K562 (cell line): ENCODE results near the gene RPS2.

ENCODE experiments used
- EZH2 ChIP-seq: IDR thresholded peaks from 2 replicates; pipeline ENCODE4 v1.6.1; 2012; ENCODE audit warnings: low read depth, mild to moderate bottlenecking, inconsistent platforms, low read length, borderline replicate concordance
- NFIC ChIP-seq: fragments of 450-650 bp; IDR thresholded peaks from 2 replicates; pipeline ENCODE4 v1.6.1; 2017; ENCODE audit warnings: mild to moderate bottlenecking, inconsistent platforms
- TF ChIP-seq, protein P1 (sequence below), 2 experiments: IDR thresholded peaks; 2 replicates each; pipeline ENCODE4 v1.6.1; 2011; ENCODE audit warnings: borderline replicate concordance in 1 of 2, control low read depth in 1 of 2, low read depth in 1 of 2, low read length in 1 of 2, mild to moderate bottlenecking in 1 of 2, mixed read lengths in 1 of 2, moderate library complexity in 1 of 2; ENCODE audit not compliant: insufficient read depth in 1 of 2, insufficient read length in 1 of 2, poor library complexity in 1 of 2, severe bottlenecking in 1 of 2; ENCODE audit errors: extremely low read depth in 1 of 2

GRCh38 chr16:1917665-1918350 is 46.8 kb downstream of the RPS2 start:
- TF ChIP-seq EZH2 (no peak), NFIC (no peak)
- TF ChIP-seq, protein P1, sequence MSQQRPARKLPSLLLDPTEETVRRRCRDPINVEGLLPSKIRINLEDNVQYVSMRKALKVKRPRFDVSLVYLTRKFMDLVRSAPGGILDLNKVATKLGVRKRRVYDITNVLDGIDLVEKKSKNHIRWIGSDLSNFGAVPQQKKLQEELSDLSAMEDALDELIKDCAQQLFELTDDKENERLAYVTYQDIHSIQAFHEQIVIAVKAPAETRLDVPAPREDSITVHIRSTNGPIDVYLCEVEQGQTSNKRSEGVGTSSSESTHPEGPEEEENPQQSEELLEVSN (IDR thresholded peaks at IDR 0.05; ENCODE audit: borderline replicate concordance in 1 of 2, extremely low read depth in 1 of 2, insufficient read depth in 1 of 2, insufficient read length in 1 of 2, low read depth in 1 of 2, low read length in 1 of 2, poor library complexity in 1 of 2, severe bottlenecking in 1 of 2) = no peak
